Adipocyte (in vitro differentiated cells): ENCODE measurements around the gene HSD11B2.

Experiments used
- DNase-seq: peaks from one replicate; pipeline ENCODE4 v3.0.0-alpha.2; 2015; ENCODE audit warnings: low read depth
- H3K27me3 ChIP-seq: replicated peaks from 2 replicates; pipeline ENCODE4 v1.7.0; 2013; ENCODE audit warnings: mild to moderate bottlenecking, low read length, moderate library complexity; ENCODE audit not compliant: control insufficient read depth, insufficient read depth
- H3K36me3 ChIP-seq: 2 replicates; pipeline ENCODE4 v1.7.0; 2013; ENCODE audit warnings: low read length, mild to moderate bottlenecking, moderate library complexity; ENCODE audit not compliant: control insufficient read depth, insufficient read depth, severe bottlenecking
- H3K4me1 ChIP-seq: 2 replicates; pipeline ENCODE4 v1.7.0; 2013; ENCODE audit warnings: mild to moderate bottlenecking, low read length, moderate library complexity; ENCODE audit not compliant: control insufficient read depth, insufficient read depth
- H3K4me3 ChIP-seq: 2 replicates; pipeline ENCODE4 v1.7.0; 2013; ENCODE audit warnings: mild to moderate bottlenecking, low read length, moderate library complexity
- H3K9ac ChIP-seq: 2 replicates; pipeline ENCODE4 v1.7.0; 2013; ENCODE audit warnings: mild to moderate bottlenecking, low read length, moderate library complexity
- H3K9me3 ChIP-seq: 2 replicates; pipeline ENCODE4 v1.7.0; 2013; ENCODE audit warnings: mild to moderate bottlenecking, low read length, moderate library complexity; ENCODE audit not compliant: control insufficient read depth

The HSD11B2 gene

DNA sequence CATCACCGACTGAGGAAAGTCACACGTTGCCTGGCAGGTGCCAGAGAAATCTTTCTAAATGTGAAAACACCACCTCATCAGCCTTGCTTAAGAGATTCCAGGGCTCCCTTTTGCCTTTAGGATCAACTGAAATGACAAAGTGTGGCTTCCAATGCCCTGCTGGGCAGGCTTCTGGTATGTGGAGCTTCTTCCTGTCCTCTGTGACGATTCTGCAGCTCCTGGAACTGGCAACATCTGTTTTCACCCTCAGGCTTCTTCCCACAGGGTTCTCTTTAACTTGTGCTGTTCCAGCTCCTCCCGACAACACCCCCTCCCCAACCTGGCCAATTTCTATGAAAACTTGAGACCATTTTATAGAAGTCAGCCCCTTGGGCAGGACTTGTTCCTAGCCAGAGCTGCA is 9.9 kb upstream of the HSD11B2 start:
- Histone ChIP-seq H3K27me3 (no peaks in the 10 kb centered on the region), H3K36me3 (no peaks in the 10 kb centered on the region), H3K4me1 (peaks cover 16% of the 10 kb centered on the region), H3K9me3 (no peaks in the 10 kb centered on the region), H3K4me3 (no peak overlapping the region), H3K9ac (no peak overlapping the region)
- no peak for DNase-seq

DNA sequence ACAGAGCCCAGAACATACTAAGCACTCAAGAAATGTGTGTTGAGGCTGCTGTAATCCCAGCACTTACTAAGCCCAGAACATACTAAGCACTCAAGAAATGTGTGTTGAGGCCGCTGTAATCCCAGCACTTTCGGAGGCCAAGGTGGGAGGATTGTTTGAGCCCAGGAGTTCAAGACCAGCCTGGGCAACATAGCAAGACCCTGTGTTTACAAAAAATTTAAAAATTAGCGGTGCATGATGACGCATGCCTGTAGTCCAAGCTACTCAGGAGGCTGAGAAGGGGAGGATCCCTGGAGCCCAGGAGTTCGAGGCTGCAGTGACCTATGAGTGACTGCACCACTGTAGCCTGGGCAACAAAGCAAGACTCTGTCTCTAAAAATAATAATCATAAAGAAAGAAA is 7.9 kb upstream of the HSD11B2 start:
- no peak for DNase-seq
- H3K4me3 ChIP-seq = no peak overlapping the region
- no peaks in the 10 kb centered on the region for H3K27me3 ChIP-seq
- no peaks in the 10 kb centered on the region for H3K9me3 ChIP-seq
- H3K9ac ChIP-seq = no peak overlapping the region
- H3K4me1 ChIP-seq = peaks cover 16% of the 10 kb centered on the region
- H3K36me3 ChIP-seq = no peaks in the 10 kb centered on the region

DNA sequence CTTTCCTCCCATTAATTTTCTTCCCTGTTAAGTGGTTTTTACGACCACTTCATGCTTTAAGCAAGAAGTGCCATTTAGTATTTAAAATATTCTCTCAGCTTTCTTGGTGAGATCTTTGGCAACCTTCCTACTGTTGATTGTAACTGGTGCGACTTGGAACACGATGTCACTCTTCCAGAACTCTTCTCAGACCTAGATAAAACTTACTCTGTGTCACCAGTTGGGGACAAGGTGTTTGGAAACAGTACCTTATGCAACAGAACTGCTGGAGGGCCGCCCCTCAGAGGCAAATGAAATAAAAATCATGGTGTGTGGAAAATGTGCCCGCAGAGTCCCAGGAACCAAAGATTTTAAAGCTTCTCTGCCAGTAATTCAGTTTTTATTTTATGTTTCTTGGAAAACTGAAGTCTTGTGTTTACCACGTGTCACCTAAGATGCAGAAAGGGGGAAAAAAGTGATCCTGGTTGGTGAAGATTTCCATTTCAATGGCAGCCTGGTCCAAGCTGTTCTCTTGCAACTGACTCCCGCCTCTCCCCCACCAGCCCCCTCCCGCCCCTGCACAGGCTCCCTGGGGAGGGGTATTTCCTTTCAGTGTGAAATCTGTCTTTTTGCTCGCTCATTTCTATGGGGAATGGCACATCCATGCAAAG is 7.2 kb upstream of the HSD11B2 start:
- Histone ChIP-seq H3K36me3 (no peaks in the 10 kb centered on the region), H3K4me1 (peaks cover 17% of the 10 kb centered on the region), H3K4me3 (no peak overlapping the region), H3K9me3 (no peaks in the 10 kb centered on the region), H3K27me3 (no peaks in the 10 kb centered on the region), H3K9ac (no peak overlapping the region)
- DNase-seq = no peak

DNA sequence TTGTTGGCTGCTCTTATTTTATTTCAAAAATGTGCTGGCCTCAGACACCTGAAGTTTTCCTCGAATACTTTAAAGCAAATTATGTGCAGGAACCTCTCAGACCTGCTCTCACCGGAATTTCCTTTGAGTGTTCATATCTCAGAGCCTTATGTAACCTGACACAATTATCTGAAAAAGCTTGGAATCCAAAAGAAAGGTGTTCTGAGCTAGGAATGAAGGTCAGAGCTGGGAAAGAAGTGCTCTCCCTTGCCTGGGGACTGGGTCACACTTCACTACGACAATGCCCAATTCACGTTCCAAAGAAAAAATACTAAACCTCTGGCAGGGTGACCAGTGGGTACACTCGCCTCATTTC is 6.7 kb upstream of the HSD11B2 start:
- Histone ChIP-seq H3K4me3 (no peak overlapping the region), H3K36me3 (no peaks in the 10 kb centered on the region), H3K9me3 (no peaks in the 10 kb centered on the region), H3K9ac (no peak overlapping the region), H3K27me3 (peaks cover 4% of the 10 kb centered on the region), H3K4me1 (peaks cover 17% of the 10 kb centered on the region)
- no peak for DNase-seq

DNA sequence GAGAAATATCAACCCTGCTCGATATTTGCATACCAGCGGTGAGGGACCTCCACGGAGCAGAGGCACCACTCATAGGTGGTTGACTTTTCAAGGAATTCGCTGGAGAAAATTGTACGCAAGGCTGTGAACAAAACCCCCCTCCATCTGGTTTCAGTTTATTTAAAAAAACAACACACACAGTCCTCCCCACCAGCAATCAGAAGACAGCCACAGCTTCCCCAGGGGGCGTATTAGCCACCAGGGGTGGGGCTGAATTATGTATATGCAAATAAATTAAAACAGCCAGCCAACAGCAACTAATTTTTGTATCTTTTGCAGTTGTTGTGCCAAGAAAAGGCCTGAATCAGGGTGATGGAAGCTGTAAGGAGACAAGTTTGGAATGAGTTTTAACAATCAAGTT is 5.9 kb upstream of the HSD11B2 start:
- H3K9me3 ChIP-seq = no peaks in the 10 kb centered on the region
- H3K36me3 ChIP-seq = no peaks in the 10 kb centered on the region
- H3K4me1 ChIP-seq = peaks cover 17% of the 10 kb centered on the region
- DNase-seq = peak; percentile 38
- no peak overlapping the region for H3K4me3 ChIP-seq
- no peak overlapping the region for H3K9ac ChIP-seq
- H3K27me3 ChIP-seq = peaks cover 11% of the 10 kb centered on the region

DNA sequence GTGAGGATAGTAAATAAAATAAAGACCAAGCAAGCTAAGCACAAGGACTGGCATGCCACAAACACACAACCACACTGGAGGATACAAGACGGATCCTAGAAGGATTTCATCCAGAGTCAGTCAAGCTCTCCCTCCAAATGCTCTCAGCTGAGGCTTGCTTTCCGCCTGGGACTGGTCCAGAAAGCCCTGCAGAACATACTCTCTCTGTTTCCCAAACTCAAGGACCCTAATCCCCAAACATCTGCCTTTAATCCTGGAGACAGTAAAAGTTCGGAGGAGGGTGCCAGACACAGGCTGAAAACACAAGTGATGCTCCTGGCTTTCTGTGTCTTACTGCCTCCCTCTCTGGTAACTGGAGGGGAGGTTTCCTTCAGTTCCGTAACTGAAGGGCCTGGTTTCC is 5.3 kb upstream of the HSD11B2 start:
- no peak for DNase-seq
- Histone ChIP-seq H3K27me3 (peaks cover 17% of the 10 kb centered on the region), H3K9me3 (no peaks in the 10 kb centered on the region), H3K4me3 (no peak overlapping the region), H3K9ac (no peak overlapping the region), H3K36me3 (no peaks in the 10 kb centered on the region), H3K4me1 (peaks cover 17% of the 10 kb centered on the region)

DNA sequence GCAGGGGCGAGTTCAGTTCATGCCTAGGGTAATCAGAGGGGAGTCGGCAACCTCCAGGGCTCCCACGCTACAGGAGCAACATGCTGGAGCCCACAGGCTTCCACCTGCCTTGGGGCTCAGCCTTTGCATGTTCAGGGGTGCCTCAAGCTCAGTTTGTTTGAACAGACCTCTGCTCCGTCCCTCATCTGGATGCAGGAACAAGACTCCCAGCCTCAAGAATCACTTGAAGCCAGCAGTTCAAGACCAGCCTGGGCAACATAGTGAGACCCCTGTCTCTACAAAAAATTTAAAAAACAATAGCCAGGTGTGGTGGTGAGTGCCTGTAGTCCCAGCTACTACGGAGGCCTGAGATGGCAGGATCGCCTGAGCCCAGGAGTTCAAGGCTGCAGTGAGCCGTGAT is 4.9 kb upstream of the HSD11B2 start:
- no peak overlapping the region for H3K9ac ChIP-seq
- H3K9me3 ChIP-seq = no peaks in the 10 kb centered on the region
- no peak overlapping the region for H3K4me3 ChIP-seq
- no peaks in the 10 kb centered on the region for H3K36me3 ChIP-seq
- peaks cover 17% of the 10 kb centered on the region for H3K4me1 ChIP-seq
- no peak for DNase-seq
- H3K27me3 ChIP-seq = peaks cover 17% of the 10 kb centered on the region

DNA sequence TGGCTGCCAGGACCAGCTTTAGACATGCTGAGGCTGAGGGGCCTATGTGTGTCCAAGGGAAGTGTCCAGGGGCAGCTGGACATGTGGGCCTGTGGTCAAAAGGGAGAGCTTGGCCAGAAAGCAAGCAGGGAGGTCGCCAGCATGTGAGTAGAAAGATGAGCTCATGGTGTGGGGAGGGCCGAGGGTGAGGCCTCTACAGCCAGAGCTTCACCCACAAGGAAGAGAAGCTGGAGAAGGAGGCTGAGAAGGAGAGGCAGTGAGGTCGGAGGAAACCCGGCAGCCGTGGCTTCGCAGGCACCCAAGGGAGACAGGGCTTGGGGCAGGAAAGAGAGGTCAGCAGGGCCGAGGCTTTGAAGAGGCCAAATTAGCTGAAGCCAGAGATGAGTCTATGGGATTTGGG is 4.0 kb upstream of the HSD11B2 start:
- H3K4me3 ChIP-seq = no peak overlapping the region
- peaks cover 22% of the 10 kb centered on the region for H3K4me1 ChIP-seq
- no peak overlapping the region for H3K9ac ChIP-seq
- no peaks in the 10 kb centered on the region for H3K9me3 ChIP-seq
- H3K27me3 ChIP-seq = peaks cover 17% of the 10 kb centered on the region
- no peaks in the 10 kb centered on the region for H3K36me3 ChIP-seq
- DNase-seq = no peak

DNA sequence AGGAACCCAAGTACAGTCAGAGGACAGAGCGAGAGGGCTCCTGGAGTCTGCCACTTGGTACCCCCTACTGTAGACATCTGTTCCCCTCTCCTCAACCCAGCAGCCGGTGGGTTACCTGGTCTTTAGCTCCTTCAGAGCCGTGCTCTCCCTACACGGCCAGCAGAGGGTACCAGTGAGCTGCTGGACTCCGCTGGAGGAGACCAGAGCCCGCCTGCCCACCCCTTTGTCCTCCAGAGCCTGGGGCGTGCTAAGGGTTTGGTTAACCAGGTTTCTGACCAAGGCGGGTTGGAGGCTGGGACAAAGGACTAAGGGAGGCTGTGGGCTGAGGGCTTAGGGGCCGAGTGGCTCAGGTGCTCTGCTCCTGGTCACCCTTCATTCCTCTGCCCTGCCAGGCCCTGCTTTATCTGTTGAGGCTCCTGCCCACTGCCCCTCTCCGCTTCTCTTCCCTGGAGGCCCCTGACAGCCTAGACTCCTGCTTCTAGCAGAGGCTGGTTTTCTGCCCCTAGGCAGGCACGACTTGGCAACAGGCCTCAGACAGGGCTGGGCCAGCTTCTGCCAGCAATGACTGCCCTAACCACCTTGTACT is 2.7 kb upstream of the HSD11B2 start:
- H3K36me3 ChIP-seq = no peaks in the 10 kb centered on the region
- H3K4me3 ChIP-seq = no peak overlapping the region
- H3K9ac ChIP-seq = no peak overlapping the region
- H3K4me1 ChIP-seq = peaks cover 22% of the 10 kb centered on the region
- peaks cover 17% of the 10 kb centered on the region for H3K27me3 ChIP-seq
- DNase-seq = peak; percentile 76
- H3K9me3 ChIP-seq = no peaks in the 10 kb centered on the region

DNA sequence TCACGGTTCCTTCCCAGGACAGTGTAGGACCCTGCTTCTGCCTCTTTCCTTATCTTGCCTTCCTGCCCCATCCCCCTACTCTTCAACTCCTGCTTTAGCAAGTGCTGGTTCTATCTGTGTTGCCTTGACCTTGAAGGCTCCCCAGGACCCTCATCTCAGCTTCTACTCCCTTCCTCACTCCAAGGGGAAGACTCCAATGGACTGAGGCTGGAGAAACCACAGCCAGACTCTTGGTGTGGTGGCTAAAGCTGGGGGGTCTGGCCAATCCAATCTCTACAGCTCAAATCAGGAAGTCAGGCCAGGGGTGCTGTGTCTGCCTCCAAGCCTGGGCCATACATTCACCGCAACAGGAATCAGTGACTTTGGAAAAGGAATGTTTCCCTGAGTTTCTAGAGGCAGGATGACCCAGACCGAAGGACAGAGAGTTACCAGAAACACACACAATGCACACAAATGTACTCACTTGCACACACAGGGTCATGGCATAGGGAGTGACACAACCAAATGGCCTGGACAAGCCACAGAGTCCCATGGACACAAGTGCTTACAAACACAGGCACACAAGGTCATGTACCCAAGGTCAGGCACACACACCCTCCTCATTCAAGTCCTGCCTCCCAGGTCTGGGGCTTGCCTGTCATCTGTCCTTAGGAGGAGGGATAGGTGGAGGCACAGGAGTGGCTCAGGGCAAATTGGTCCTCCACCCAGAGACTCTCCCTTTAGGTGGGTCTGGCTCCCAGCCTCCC is 1.7 kb upstream of the HSD11B2 start:
- peaks cover 17% of the 10 kb centered on the region for H3K27me3 ChIP-seq
- H3K36me3 ChIP-seq = no peaks in the 10 kb centered on the region
- H3K4me3 ChIP-seq = no peak overlapping the region
- H3K9ac ChIP-seq = no peak overlapping the region
- DNase-seq = no peak
- H3K9me3 ChIP-seq = no peaks in the 10 kb centered on the region
- peaks cover 20% of the 10 kb centered on the region for H3K4me1 ChIP-seq

DNA sequence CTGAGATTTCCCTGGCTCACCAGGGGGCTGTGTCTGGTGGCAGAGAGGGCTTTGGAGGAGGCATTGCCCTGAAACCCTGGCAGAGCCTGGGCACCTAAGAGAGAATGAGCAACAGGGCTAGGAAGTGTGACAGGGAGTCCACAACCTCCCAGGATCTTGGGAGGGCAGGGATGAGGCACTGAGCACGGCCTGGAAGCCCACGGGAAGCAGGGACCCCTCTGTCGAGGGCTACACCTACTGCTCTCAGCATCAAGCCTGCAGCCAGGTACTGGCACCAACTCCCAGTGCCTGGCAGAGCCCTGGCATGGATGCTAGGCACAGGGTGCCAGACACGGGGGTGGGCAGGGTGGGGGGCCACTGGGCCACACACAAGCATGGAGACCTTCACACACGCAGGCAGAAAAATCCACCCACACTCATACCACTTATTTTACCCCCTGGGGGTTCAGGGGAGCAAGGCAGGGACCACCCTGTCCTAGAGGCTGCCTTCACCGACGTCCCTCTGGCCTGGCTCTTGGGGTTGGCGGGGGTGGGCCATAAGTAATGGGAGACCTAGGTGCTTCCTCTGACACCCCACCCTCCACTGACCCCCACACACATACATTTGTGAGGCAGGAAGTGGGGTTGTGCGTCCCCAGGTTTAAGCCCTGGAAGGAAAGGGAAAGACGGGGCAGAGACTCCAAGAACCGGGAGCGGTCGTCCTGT is 970 bp upstream of the HSD11B2 start:
- no peak for DNase-seq
- Histone ChIP-seq H3K9ac (no peak overlapping the region), H3K27me3 (peaks cover 17% of the 10 kb centered on the region), H3K4me3 (peak overlapping the region; percentile 68), H3K36me3 (no peaks in the 10 kb centered on the region), H3K9me3 (no peaks in the 10 kb centered on the region), H3K4me1 (peaks cover 16% of the 10 kb centered on the region)
